Measurements from ENCODE around the gene KAT2B. TPM values are rescaled to one million over a fixed set of nuclear protein-coding genes. Genes with fewer than 3 reads are reported as not detected.
A peak's percentile ranks its signal among the peaks of the same experiment; 100 is the strongest.

Gene KAT2B
- total RNA-seq, 4 donors from 2014 or later = 21.3 to 47.0 (median 33.3) TPM

DNA sequence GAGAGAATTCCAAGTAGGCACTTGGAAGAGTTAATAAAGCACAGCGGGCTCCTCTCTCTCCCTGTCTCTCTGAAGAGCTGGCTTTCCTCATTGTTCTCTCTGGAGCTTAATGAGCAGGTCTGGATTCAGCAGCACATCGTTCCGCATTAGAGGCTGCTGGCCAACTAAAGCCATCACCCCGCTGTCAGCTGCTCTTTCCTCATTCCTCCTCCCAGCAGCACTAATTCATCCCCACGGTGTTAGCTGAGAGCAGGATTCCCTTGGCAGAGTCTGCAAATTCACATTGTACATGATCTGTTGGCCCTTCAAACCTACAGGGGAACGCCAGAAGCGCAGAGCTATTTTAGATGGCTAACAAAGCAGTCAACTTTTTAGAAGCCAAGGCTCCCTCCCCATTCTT lies 101.6 kb downstream of the KAT2B start:
- DNase-seq (ENCODE audit: low spot score) = no peak
- peak; percentile 62 for ATAC-seq (ENCODE audit: low FRiP score)
- TF ChIP-seq, protein P1, sequence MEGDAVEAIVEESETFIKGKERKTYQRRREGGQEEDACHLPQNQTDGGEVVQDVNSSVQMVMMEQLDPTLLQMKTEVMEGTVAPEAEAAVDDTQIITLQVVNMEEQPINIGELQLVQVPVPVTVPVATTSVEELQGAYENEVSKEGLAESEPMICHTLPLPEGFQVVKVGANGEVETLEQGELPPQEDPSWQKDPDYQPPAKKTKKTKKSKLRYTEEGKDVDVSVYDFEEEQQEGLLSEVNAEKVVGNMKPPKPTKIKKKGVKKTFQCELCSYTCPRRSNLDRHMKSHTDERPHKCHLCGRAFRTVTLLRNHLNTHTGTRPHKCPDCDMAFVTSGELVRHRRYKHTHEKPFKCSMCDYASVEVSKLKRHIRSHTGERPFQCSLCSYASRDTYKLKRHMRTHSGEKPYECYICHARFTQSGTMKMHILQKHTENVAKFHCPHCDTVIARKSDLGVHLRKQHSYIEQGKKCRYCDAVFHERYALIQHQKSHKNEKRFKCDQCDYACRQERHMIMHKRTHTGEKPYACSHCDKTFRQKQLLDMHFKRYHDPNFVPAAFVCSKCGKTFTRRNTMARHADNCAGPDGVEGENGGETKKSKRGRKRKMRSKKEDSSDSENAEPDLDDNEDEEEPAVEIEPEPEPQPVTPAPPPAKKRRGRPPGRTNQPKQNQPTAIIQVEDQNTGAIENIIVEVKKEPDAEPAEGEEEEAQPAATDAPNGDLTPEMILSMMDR (IDR thresholded peaks at IDR 0.05) = no peak

DNA sequence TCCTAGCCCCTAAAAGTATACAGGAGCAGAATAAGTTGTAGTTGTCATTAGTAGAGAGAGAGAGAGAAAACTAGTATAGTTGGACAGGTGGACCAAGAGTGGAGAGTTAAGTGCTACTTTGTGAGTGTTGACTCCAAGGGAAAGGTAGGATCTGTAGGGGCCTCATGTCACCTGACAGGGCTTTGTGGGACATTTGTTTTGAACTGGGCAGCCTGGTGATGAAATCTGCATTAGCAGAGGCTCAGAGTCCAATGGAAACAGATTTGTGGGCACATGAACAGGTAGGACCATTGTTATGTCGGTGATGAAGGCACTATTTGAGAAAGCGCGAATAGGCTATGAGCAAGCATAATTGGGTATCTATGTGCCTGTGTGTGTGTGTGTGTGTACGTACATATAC lies 102.3 kb downstream of the KAT2B start:
- TF ChIP-seq, protein P1 (IDR thresholded peaks at IDR 0.05) = no peak
- ATAC-seq (ENCODE audit: low FRiP score) (no peak), DNase-seq (ENCODE audit: low spot score) (no peak)

DNA sequence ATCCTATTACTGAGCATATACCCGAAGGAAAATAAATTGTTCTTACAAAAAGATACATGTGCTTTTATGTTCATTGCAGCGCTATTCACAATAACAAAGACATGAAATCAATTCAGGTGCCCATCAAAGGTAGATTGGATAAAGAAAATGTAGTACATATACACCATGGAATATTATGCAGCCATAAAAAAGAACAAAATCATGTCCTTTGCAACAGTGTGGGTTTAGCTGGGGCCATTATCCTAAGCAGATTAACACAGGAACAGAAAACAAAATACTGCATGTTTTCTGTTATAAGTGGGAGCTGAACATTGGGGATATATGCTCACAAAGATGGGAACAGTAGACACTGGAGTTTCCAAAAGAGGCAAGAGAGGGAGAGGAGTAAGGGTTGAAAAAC lies 103.3 kb downstream of the KAT2B start:
- ATAC-seq (ENCODE audit: low FRiP score) (no peak), DNase-seq (ENCODE audit: low spot score) (no peak)
- TF ChIP-seq, protein P1 (IDR thresholded peaks at IDR 0.05) = no peak

DNA sequence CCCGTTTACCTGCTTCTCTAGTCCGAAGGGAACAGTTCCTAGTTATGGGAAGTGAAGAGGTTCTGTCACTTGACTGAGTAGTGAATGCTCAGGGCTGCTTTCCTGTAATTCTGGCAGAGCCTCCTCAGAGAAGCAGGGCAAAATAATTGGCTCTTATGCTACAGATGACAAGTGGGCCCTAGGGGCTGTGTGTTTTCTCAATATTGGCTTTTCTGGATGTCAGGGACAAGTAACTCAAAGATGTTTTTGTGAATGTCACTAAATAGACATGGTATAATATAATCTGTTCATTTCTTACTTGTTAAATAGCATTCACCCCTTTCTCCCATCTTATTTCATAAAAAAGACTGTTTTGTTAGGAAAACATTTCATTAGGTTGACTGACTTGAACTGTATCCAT lies 105.6 kb downstream of the KAT2B start:
- DNase-seq (ENCODE audit: low spot score) (no peak), ATAC-seq (ENCODE audit: low FRiP score) (no peak)
- TF ChIP-seq, protein P1 (IDR thresholded peaks at IDR 0.05) = no peak

DNA sequence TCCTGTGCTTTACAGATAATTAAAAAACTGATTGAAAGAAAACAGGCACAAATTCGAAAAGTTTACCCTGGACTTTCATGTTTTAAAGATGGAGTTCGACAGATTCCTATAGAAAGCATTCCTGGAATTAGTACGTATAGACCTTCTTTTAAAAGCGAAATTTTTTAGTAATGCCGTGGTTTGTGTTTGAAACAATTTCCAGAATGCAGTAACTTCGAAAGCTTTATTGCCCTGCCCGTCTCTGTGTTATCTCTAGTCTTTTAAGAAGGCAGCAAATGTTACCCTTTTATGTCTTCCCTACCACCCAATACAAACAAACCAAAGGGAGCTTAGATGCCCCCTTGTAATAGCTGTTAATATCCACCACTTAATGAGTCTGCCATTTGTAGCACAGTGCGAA lies 106.1 kb downstream of the KAT2B start:
- no peak for DNase-seq (ENCODE audit: low spot score)
- no peak for ATAC-seq (ENCODE audit: low FRiP score)
- TF ChIP-seq, protein P1 (IDR thresholded peaks at IDR 0.05) = no peak

DNA sequence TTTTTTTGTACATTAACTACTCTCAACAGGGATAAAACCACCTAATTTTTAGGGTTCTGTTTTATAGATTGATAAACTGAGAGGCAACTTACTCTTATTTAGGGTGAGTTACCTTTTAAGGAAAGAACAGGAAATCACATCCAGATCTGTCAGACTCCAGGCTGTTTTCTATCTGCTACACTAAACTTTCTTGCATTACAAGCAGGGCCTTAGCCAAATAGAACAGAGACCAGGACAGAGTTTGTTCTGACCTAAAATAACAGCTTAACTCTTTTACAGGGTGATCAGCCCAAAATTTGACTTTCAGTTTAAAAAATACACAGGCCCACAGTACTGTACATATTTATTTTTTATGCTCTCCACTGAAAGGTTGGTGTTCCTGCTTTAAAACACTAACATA lies 107.1 kb downstream of the KAT2B start:
- ATAC-seq (ENCODE audit: low FRiP score) (no peak), DNase-seq (ENCODE audit: low spot score) (no peak)
- TF ChIP-seq, protein P1 (IDR thresholded peaks at IDR 0.05) = no peak

DNA sequence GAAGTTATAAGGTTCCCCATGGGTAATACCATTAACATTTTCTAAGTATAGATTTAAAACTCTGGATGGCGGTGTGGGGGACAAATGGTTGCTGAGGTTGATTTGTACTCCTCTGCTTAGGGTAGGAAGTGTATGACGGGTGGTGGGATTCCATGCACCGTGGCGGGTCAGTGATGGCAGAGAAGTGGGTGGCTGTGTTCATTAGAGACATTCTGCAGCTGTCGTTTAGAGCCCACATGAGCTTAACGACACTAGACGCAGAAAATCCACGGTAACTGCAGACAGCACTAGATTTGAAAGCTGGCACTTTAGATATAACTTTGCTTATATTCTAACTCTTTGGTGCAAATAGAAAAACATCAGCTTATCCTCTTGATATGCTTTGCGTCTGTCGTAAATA lies 108.2 kb downstream of the KAT2B start:
- TF ChIP-seq, protein P1 (IDR thresholded peaks at IDR 0.05) = no peak
- ATAC-seq (ENCODE audit: low FRiP score) = no peak
- DNase-seq (ENCODE audit: low spot score) = no peak

Data from omental fat pad (tissue), 4 donors.